Measurements from ENCODE around the gene MXI1. TPM values are rescaled to one million over a fixed set of nuclear protein-coding genes. Genes with fewer than 3 reads are reported as not detected.

Gene MXI1
- 10 to 100 TPM; 27.4 to 52.9 (median 51.6) TPM for total RNA-seq

- peak; percentile 62 to 71 for DNase-seq
- peak within 1 kb of the TSS; percentile 61 to 78 for H3K4me3 ChIP-seq
Measured at GRCh38 chr10:110207011-110207804, at the start of gene MXI1. TSS of gene MXI1 (plus strand) at chr10:110207605. CDS start at chr10:110207809, 204 bp downstream.

GRCh38 chr10:110158051-110159005, 49.1 kb upstream of the MXI1 start:
- H3K27ac ChIP-seq: no peak overlapping the region
- TF ChIP-seq CTCF (IDR thresholded peaks at IDR 0.05): no peak
- TF ChIP-seq POLR2A (IDR thresholded peaks at IDR 0.05): no peak
- no peaks in the 10 kb centered on the region for H3K27me3 ChIP-seq
- no peaks in the 10 kb centered on the region for H3K9me3 ChIP-seq
- intact Hi-C loops (cut with DNase I; ENCODE audit: low total_unique reads): no loop called here
- H3K4me1 ChIP-seq: no peaks in the 10 kb centered on the region
- no peak for DNase-seq
- H3K36me3 ChIP-seq: no peaks in the 10 kb centered on the region
- no peak overlapping the region for H3K4me3 ChIP-seq

More at GRCh38 chr10:110207011-110207804, at the start of gene MXI1:
- H3K9me3 ChIP-seq: no peaks in the 10 kb centered on the region
- H3K36me3 ChIP-seq: no peaks in the 10 kb centered on the region
- intact Hi-C loops (cut with DNase I; ENCODE audit: low total_unique reads): loop anchor here (5.0 kb wide), 1 partner anchor 70 kb away; no protein-coding TSS in a partner anchor
- no peaks in the 10 kb centered on the region for H3K27me3 ChIP-seq
- H3K4me1 ChIP-seq: no peaks in the 10 kb centered on the region
- H3K27ac ChIP-seq: peak within 1 kb of the TSS; percentile 95 to 98
- TF ChIP-seq CTCF (IDR thresholded peaks at IDR 0.05) (no peak), POLR2A (IDR thresholded peaks at IDR 0.05) (peak; percentile 29 to 40)

GRCh38 chr10:110160081-110160480, 47.3 kb upstream of the MXI1 start:
- no peak overlapping the region for H3K27ac ChIP-seq
- no peaks in the 10 kb centered on the region for H3K4me1 ChIP-seq
- TF ChIP-seq CTCF (IDR thresholded peaks at IDR 0.05) (no peak), POLR2A (IDR thresholded peaks at IDR 0.05) (no peak)
- no peak overlapping the region for H3K4me3 ChIP-seq
- H3K27me3 ChIP-seq: no peaks in the 10 kb centered on the region
- no peaks in the 10 kb centered on the region for H3K36me3 ChIP-seq
- DNase-seq: no peak
- intact Hi-C loops (cut with DNase I; ENCODE audit: low total_unique reads): no loop called here
- H3K9me3 ChIP-seq: no peaks in the 10 kb centered on the region

GRCh38 chr10:110160522-110160921, 46.9 kb upstream of the MXI1 start:
- TF ChIP-seq CTCF (IDR thresholded peaks at IDR 0.05) (no peak), POLR2A (IDR thresholded peaks at IDR 0.05) (no peak)
- intact Hi-C loops (cut with DNase I; ENCODE audit: low total_unique reads): no loop called here

More at GRCh38 chr10:110160522-110160921, 46.9 kb upstream of the MXI1 start:
- H3K4me1 ChIP-seq: no peaks in the 10 kb centered on the region
- DNase-seq: no peak
- no peaks in the 10 kb centered on the region for H3K36me3 ChIP-seq
- no peak overlapping the region for H3K4me3 ChIP-seq
- H3K27me3 ChIP-seq: no peaks in the 10 kb centered on the region
- no peak overlapping the region for H3K27ac ChIP-seq
- no peaks in the 10 kb centered on the region for H3K9me3 ChIP-seq

Measured in uterus (tissue), 4 donors.